NCI-H1417 (cell line): ENCODE data around the gene SELENOF.
"Not testable (repeated sequence)": the region's sequence is repeated elsewhere in the genome, so short reads cannot be mapped to it uniquely, and the experiment has no call there.

Experiments used
- DNase-seq, 3 experiments: peaks; one replicate each; lab custom pipeline; 2025; lab: John Stamatoyannopoulos, UW

The SELENOF gene

DNA sequence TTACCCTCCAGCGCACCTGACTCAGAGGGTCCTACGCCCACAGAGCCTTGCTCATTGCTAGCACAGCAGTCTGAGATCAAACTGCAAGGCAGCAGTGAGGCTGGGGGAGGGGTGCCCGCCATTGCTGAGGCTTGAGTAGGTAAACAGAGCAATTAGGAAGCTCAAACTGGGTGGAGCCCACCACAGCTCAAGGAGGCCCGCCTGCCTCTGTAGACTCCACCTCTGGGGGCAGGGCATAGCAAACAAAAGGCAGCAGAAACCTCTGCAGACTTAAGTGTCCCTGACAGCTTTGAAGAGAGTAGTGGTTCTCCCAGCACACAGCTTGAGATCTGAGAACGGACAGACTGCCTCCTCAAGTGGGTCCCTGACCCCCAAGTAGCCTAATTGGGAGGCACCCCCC, 99.8 kb downstream of the SELENOF start:
- not testable (repeated sequence) for DNase-seq
